Activated CD8-positive, alpha-beta T cell treated with anti-CD3 and anti-CD28 coated beads for 36 hours (primary cell): ENCODE results near the gene TMEM234. TPM values are rescaled to one million over a fixed set of nuclear protein-coding genes. Genes with fewer than 3 reads are reported as not detected.

ENCODE experiments used
- ATAC-seq: fragments of 200-7000 bp; cut with Tn5 transposase; one replicate; pipeline ENCODE4 v1.10.0; 2021; ENCODE audit warnings: mild to moderate bottlenecking, moderate library complexity
- CTCF ChIA-PET: fragments of 350-600 bp; sonication (Branson Sonifier 250); formaldehyde crosslinking; loops from one replicate; lab custom pipeline; 2021; ENCODE audit warnings: antibody characterized with exemption; lab: Charles Lee
- POLR2A ChIA-PET: fragments of 350-600 bp; sonication (Branson Sonifier 250); formaldehyde crosslinking; loops from one replicate; lab custom pipeline; 2021; ENCODE audit warnings: antibody characterized with exemption; lab: Charles Lee
- DNase-seq: peaks from one replicate; pipeline ENCODE4 v3.0.0-alpha.2; 2020
- H3K27ac Mint-ChIP-seq: one replicate; pipeline ENCODE4 v1.8.0; 2021; ENCODE audit warnings: mild to moderate bottlenecking, mixed read lengths
- H3K27me3 Mint-ChIP-seq: one replicate; pipeline ENCODE4 v1.8.0; 2021; ENCODE audit warnings: mixed read lengths
- H3K36me3 Mint-ChIP-seq: one replicate; pipeline ENCODE4 v1.8.0; 2021; ENCODE audit warnings: low read depth, mixed read lengths
- H3K4me1 Mint-ChIP-seq: one replicate; pipeline ENCODE4 v1.8.0; 2021; ENCODE audit warnings: low read depth, mixed read lengths
- H3K4me3 Mint-ChIP-seq: one replicate; pipeline ENCODE4 v1.8.0; 2021; ENCODE audit warnings: mild to moderate bottlenecking, moderate library complexity, mixed read lengths
- H3K9me3 Mint-ChIP-seq: one replicate; pipeline ENCODE4 v1.8.0; 2021; ENCODE audit warnings: mixed read lengths
- intact Hi-C: fragments of 100-400 bp; cut with micrococcal nuclease; formaldehyde crosslinking; loops from one replicate; pipeline ENCODE4 v1.10.0; 2022
- total RNA-seq, 2 experiments: library from RNA; stranded (reverse); gene quantifications; one replicate each; pipeline ENCODE4 v1.2.3, GENCODE V29; 2021
- TF ChIP-seq, protein P1 (sequence below): fragments of 200-600 bp; IDR thresholded peaks from one replicate; pipeline ENCODE4 v1.8.0; 2022; ENCODE audit warnings: antibody characterized with exemption, mild to moderate bottlenecking

Gene TMEM234
- total RNA-seq, 2 experiments from 2014 or later, result 6.9 to 7.7 TPM

DNA sequence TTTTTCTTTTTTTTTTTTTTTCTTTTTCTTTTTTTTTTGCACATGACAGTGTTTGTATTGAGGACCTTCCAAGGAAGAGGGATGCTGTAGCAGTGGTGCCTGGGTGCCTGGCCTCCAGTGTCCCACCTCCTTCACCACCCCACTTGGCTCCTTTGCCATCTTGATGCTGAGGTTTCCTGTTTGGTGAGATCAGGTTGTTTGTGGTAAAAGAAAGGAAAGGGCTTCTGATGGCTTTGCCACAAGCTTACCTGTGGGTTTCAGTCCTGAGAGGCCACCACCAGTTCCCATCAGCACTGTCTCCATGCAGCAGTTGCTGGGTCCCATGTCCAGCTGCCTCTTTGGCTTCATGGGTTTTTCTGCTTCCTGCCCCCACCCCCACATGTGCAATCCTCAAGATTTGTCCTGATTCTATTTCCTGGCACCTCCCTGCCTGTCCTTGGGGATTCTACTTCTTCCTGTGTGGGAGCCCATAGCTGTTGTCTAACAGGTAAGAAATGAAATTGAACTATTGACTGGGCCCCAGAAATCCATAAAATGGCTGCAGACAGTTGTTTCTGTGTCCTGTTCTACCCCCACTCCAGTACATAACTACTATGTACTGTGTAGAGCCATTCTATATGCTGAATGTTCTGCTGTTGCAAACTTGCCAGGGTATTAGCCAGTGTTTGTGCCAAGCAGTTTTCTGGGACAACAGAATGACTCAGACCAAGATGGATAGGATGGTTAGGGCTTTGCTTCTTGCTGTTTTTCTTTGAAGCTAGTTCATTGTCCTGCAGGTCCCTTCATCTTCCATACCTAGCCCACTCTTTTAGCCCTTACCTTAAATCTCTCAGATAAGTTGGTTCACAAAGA lies 26.0 kb downstream of the TMEM234 start:
- Mint-ChIP-seq H3K4me1 (peaks cover 66% of the 10 kb centered on the region), H3K27ac (no peak overlapping the region), H3K27me3 (no peaks in the 10 kb centered on the region), H3K4me3 (no peak overlapping the region), H3K36me3 (peaks cover 58% of the 10 kb centered on the region), H3K9me3 (no peaks in the 10 kb centered on the region)
- POLR2A ChIA-PET, result interaction anchor here (0.7 to 11.9 kb wide), 7 partner anchors 9 to 193 kb away, joined by 3 to 141 read pairs (median 8); partner anchors contain the start of genes IQCC, LCK and TXLNA
- no peak for DNase-seq
- intact Hi-C loops, result no loop called here
- CTCF ChIA-PET, result interaction anchor here (0.8 to 2.6 kb wide), 4 partner anchors 20 to 217 kb away, joined by 3 to 12 read pairs (median 4); no protein-coding TSS in a partner anchor
- no peak for ATAC-seq
- TF ChIP-seq, protein P1, sequence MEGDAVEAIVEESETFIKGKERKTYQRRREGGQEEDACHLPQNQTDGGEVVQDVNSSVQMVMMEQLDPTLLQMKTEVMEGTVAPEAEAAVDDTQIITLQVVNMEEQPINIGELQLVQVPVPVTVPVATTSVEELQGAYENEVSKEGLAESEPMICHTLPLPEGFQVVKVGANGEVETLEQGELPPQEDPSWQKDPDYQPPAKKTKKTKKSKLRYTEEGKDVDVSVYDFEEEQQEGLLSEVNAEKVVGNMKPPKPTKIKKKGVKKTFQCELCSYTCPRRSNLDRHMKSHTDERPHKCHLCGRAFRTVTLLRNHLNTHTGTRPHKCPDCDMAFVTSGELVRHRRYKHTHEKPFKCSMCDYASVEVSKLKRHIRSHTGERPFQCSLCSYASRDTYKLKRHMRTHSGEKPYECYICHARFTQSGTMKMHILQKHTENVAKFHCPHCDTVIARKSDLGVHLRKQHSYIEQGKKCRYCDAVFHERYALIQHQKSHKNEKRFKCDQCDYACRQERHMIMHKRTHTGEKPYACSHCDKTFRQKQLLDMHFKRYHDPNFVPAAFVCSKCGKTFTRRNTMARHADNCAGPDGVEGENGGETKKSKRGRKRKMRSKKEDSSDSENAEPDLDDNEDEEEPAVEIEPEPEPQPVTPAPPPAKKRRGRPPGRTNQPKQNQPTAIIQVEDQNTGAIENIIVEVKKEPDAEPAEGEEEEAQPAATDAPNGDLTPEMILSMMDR, result no peak

DNA sequence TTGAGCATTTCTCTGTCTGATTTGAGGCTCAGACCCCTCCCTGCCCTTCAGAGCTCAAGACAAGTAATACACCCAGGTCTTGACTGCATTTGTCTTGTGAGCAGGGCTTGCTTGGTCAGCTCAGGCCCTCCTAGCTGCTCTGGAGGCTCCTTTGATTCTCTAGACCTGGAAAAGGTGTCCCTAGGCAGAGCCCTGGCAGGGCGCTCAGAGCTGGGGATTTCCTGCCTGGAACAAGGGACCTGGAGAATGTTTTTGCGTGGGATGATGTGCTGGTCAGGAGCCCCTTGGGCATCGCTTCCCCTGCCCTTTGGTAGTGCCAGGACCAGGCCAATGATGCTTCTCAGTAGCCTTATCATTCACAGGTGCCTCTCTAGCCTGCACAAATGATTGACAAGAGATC lies 26.6 kb downstream of the TMEM234 start:
- H3K9me3 Mint-ChIP-seq, result no peaks in the 10 kb centered on the region
- H3K27ac Mint-ChIP-seq, result no peak overlapping the region
- H3K36me3 Mint-ChIP-seq, result peaks cover 61% of the 10 kb centered on the region
- ChIA-PET POLR2A (interaction anchor here (1.5 to 11.9 kb wide), 3 partner anchors 11 to 32 kb away, joined by 3 to 141 read pairs (median 35); partner anchors contain the start of genes IQCC and TXLNA), CTCF (interaction anchor here (0.8 to 1.9 kb wide), 3 partner anchors 20 to 218 kb away, joined by 3 to 4 read pairs (median 3); no protein-coding TSS in a partner anchor)
- peaks cover 66% of the 10 kb centered on the region for H3K4me1 Mint-ChIP-seq
- ATAC-seq, result no peak
- no peak for DNase-seq
- H3K27me3 Mint-ChIP-seq, result no peaks in the 10 kb centered on the region
- no peak overlapping the region for H3K4me3 Mint-ChIP-seq
- TF ChIP-seq, protein P1, result no peak
- intact Hi-C loops, result no loop called here

DNA sequence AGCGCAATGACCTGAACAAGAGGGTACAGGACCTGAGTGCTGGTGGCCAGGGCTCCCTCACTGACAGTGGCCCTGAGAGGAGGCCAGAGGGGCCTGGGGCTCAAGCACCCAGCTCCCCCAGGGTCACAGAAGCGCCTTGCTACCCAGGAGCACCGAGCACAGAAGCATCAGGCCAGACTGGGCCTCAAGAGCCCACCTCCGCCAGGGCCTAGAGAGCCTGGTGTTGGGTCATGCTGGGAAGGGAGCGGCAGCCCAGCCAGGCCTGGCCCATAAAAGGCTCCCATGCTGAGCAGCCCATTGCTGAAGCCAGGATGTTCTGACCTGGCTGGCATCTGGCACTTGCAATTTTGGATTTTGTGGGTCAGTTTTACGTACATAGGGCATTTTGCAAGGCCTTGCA lies 27.2 kb downstream of the TMEM234 start:
- H3K36me3 Mint-ChIP-seq, result peaks cover 67% of the 10 kb centered on the region
- CTCF ChIA-PET, result interaction anchor here (1.1 to 1.9 kb wide), 2 partner anchors 20 to 218 kb away, joined by 3 to 4 read pairs; no protein-coding TSS in a partner anchor
- H3K4me1 Mint-ChIP-seq, result peaks cover 62% of the 10 kb centered on the region
- intact Hi-C loops, result no loop called here
- POLR2A ChIA-PET, result interaction anchor here (1.2 to 11.9 kb wide), 5 partner anchors 12 to 54 kb away, joined by 3 to 141 read pairs (median 5); partner anchors contain the start of genes IQCC and TXLNA
- DNase-seq (no peak), ATAC-seq (no peak)
- TF ChIP-seq, protein P1, result no peak
- H3K27me3 Mint-ChIP-seq, result no peaks in the 10 kb centered on the region
- H3K27ac Mint-ChIP-seq, result no peak overlapping the region
- no peaks in the 10 kb centered on the region for H3K9me3 Mint-ChIP-seq
- no peak overlapping the region for H3K4me3 Mint-ChIP-seq

- H3K27ac Mint-ChIP-seq, result no peak overlapping the region
Observed at GRCh38 chr1:32192220-32192948, 29.8 kb downstream of the TMEM234 start.

More at GRCh38 chr1:32192220-32192948, 29.8 kb downstream of the TMEM234 start:
- Mint-ChIP-seq H3K27me3 (no peaks in the 10 kb centered on the region), H3K36me3 (peaks cover 87% of the 10 kb centered on the region), H3K4me3 (no peak overlapping the region), H3K4me1 (peaks cover 45% of the 10 kb centered on the region), H3K9me3 (no peaks in the 10 kb centered on the region)
- no peak for ATAC-seq
- POLR2A ChIA-PET, result interaction anchor here (0.9 to 11.9 kb wide), 6 partner anchors 10 to 142 kb away, joined by 3 to 141 read pairs (median 5); partner anchors contain the start of genes IQCC and TXLNA
- TF ChIP-seq, protein P1, result no peak
- intact Hi-C loops, result no loop called here
- CTCF ChIA-PET, result interaction anchor here (0.7 to 1.5 kb wide), 2 partner anchors 10 to 16 kb away, joined by 3 to 5 read pairs; no protein-coding TSS in a partner anchor
- no peak for DNase-seq
